C4-2B (cell line): Measurements from ENCODE around the gene FNDC3B.

Experiments used
- H3K27ac ChIP-seq: fragments of 450-650 bp; 2 replicates; pipeline ENCODE4 v1.5.1; 2017
- CTCF ChIP-seq: fragments of 450-650 bp; conservative IDR thresholded peaks from 2 replicates; pipeline ENCODE4 v1.5.1; 2017; ENCODE audit warnings: mild to moderate bottlenecking
- ZFX ChIP-seq: fragments of 450-650 bp; IDR thresholded peaks from 2 replicates; pipeline ENCODE4 v1.6.1; 2017

The FNDC3B gene

GRCh38 chr3:172323894-172324610 is 284.7 kb downstream of the FNDC3B start:
- TF ChIP-seq CTCF (no peak), ZFX (no peak)
- H3K27ac ChIP-seq = no peak overlapping the region

DNA sequence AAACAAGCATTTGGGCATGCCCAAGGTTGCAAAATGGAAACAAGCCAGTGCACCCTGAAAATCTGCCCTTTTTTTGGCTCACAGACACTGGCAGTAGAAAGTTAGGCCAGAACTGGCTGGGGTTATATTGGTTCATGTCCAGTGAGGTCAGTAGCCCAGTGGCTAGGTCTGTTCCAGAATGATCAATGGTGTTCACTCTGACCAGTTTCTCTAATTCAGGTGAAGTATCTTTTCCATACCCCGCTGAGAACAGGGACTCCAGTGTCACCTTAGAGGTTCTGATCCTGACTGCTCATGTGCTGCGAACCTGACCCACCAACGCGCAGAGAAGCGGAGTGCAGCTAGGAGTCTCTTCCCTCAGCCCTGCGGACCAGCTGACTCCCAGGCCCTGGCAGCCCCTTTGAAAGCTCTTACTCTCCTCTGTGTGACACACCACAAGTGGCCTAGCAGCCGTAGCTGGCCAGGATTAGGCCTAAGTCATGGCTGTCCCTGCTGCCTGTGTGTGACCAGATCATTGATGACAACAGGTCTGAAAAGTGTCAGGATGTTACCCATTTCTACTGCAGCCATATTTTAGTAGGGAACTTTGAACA is 285.3 kb downstream of the FNDC3B start:
- TF ChIP-seq ZFX = no peak
- no peak for TF ChIP-seq CTCF
- no peak overlapping the region for H3K27ac ChIP-seq

DNA sequence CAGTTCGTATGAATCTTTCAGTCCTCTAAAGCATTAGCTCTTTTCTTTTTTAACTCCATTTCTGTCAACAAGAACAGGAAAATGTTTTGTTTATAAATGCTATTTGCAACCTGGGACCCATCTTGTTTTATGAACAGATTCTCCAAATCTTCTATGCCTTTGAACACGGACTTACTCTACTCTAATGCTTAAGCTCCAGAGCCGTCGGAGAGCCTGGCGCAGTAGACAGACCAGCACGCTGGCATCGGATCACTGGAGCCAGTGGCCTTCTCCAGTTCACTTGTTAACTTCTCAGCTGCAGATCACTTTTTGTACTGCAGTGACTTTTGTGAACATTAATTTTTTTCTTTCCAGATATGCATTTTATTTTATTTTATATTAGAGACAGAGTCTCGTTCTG is 286.1 kb downstream of the FNDC3B start:
- TF ChIP-seq ZFX (no peak), CTCF (no peak)
- no peak overlapping the region for H3K27ac ChIP-seq

- no peak overlapping the region for H3K27ac ChIP-seq
- TF ChIP-seq CTCF (no peak), ZFX (no peak)
Measured at GRCh38 chr3:172326993-172327392, 287.6 kb downstream of the FNDC3B start.

DNA sequence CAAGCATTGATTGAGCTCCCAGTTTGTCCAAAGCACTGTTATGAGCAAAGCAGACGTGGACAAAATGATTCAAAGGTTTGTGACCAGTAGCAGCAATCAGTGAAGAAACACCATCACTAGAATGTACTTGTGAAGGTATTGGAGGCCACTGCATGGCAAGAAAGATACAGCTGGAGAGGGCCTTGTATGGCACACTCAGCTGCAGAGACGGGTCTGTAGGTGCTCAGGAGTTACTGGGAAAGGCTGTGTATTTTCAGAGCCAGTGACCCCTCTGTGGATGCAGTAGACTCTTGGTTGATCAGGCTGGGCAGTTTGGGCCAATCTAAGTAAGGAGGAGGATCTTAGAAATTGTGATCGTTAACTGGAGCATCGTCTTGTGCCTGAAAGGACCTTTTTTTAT is 288.9 kb downstream of the FNDC3B start:
- TF ChIP-seq CTCF (no peak), ZFX (no peak)
- H3K27ac ChIP-seq = no peak overlapping the region

- no peak for TF ChIP-seq ZFX
Measured at GRCh38 chr3:172329070-172329469, 289.7 kb downstream of the FNDC3B start.

DNA sequence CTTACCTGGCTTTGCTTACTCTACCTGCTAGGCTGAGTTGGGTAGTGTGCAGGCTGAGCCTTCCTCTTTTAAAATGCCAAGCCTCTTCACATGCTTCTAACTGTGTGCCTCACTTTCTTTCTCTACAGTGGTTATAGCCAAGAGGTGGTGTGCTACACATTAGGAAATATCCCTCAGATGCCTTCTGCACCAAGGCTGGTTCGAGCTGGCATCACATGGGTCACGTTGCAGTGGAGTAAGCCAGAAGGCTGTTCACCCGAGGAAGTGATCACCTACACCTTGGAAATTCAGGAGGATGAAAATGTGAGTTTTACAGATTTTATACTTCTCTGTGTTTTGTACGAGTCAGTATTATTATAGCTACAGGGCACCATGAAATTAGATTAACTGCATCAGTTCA is 291.0 kb downstream of the FNDC3B start:
- TF ChIP-seq CTCF (no peak), ZFX (no peak)
- no peak overlapping the region for H3K27ac ChIP-seq

More at GRCh38 chr3:172329070-172329469, 289.7 kb downstream of the FNDC3B start:
- H3K27ac ChIP-seq = no peak overlapping the region
